Left kidney (tissue), 2 donors: ENCODE results near the gene ADAMTS12. TPM values are rescaled to one million over a fixed set of nuclear protein-coding genes. Genes with fewer than 3 reads are reported as not detected.
"Not testable (repeated sequence)": the region's sequence is repeated elsewhere in the genome, so short reads cannot be mapped to it uniquely, and the experiment has no call there.

Source experiments
- DNase-seq: peaks from one replicate; pipeline ENCODE4 v3.0.0-alpha.2; 2013
- polyA plus RNA-seq: library from polyadenylated mRNA; unstranded; fragments of 120-200 nt; gene quantifications from one replicate; pipeline ENCODE4 v1.2.1, GENCODE V29; 2013; ENCODE audit not compliant: insufficient read length

Gene ADAMTS12
- polyA plus RNA-seq, 1 donor, result 18.3 TPM

GRCh38 chr5:33583332-33583731 lies 308.5 kb downstream of the ADAMTS12 start:
- DNase-seq, result no peak

GRCh38 chr5:33582417-33582816 lies 309.4 kb downstream of the ADAMTS12 start:
- no peak for DNase-seq

- DNase-seq, result no peak
Measured at GRCh38 chr5:33579789-33580188, 312.0 kb downstream of the ADAMTS12 start.

DNA sequence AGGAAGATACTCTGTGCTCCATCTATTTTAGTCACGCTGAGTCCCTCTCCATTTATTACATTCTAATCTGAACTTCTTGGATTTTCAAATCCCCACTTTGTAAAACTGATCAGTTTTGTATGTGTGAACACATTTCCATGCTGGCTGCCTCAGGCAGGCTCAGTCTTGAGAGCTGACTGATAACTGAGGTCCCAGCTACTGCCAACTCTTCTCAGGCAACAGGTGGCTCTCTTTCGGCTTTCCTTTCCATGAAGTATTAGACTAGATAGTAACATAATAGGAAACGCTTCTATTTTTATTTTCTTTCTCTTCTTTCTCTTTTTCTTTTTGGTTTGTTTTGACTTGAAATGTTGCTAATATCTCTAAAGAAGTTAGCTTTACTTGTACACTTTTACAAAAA lies 312.6 kb downstream of the ADAMTS12 start:
- no peak for DNase-seq

GRCh38 chr5:33576726-33577590 lies 314.8 kb downstream of the ADAMTS12 start:
- DNase-seq, result no peak

GRCh38 chr5:33565324-33565723 lies 326.5 kb downstream of the ADAMTS12 start:
- DNase-seq, result no peak

DNA sequence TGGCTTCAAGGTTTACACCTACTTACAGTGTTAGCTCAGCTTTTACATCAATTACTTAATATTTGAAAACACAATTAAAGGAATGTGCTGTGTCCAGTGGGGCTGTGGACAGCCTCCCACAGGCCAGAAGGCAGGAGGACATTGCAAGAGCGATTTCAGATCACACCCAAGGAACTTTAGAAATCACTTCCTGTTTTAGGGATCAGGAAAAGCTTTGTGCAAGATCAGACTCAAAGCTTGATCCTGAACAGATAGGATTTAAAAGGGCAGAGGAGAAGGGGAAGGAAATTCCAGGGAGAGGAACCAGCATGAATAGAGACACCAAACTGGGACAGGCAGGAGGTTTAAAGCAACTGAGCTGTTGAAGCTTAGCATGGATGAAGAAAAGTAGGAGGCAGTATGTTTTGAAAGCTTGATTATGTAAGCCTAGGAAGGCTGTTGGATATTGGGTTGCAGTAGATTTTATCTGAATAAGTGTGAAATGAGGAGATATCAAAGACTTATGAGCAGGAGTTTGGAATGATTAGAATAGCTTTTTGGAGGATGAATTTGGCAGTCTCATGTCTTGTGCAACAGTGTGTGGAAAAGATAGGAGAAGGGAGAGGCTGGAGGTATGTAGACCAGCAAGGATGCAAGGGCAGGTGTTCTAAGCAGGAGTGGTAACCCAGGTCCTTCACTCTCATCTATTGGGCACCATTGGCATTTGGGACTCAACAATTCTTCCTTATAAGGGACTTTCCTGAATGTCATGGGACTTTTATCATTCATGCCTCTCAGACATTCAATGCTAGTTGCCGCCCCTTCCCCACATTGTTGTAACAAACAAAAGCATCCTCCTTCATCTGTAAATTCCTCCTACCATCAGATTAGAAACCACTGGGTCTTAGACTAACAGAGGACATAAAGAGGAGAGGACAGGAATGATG lies 327.5 kb downstream of the ADAMTS12 start:
- no peak for DNase-seq

DNA sequence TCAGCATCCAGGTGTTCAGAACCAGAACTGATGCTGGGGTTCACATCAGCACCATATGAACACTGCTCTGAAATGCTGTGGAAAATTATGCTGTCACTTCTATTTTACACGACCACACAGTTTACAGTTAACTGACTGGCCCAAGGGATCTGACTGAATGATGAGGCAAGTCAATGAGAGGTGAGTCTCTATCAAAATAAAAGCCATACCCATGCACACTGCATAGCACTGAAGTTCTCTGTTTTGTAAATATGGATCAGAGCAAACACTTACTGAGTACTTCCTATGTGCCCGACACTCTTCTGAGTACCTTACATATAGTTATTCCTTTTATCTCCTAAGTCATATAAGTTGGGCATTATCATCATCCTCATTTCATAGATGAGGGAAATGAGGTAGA lies 328.3 kb downstream of the ADAMTS12 start:
- no peak for DNase-seq

DNA sequence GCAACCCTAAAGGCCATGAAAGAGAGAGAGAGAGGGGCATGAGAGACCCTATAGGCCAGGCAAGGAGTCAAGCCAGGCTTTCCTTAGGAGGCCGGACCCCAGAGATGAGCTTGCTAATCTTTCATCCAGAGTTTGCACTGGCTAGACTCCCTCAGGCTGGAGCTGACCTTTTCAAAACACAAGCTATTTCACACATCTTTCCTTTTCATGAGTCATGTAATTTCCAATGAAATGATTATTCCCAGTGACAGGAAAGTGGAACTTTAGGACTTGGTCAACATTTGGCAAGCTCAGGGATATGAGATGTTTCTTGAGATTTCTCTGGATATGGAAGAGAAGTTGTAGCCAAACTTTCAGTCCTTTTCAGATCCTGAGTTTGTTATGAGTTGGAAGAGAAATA lies 333.3 kb downstream of the ADAMTS12 start:
- no peak for DNase-seq

GRCh38 chr5:33557605-33558004 lies 334.2 kb downstream of the ADAMTS12 start:
- DNase-seq, result no peak

GRCh38 chr5:33556330-33557328 lies 335.2 kb downstream of the ADAMTS12 start:
- DNase-seq, result peak; percentile 4

DNA sequence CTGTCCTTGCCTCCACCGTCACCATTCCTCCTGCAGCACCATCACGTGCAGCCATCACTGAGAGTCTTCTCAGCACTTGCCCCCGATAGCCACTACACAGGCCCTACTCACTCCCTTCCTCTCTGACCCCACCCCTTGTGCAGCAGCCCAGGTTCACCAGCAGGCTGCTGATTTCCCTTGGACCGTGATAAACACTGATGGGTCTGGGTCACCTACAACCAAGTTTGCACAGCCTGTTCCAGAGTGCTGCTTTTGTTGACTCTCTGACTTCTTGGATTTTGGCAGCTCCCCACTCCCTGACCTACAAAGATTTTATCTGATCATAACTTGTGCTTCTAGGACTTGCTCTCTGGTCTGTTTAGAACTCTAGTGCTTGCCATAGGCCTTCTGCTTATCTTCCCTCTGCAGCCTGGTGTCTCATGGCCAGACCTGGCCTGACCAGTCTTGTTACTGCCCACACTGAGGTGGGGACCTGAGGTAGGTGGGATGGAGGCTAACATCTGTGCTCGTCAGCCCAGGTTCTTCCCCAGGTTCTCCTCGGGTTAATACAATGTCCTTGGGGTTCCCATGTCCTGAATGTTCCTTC lies 341.7 kb downstream of the ADAMTS12 start:
- no peak for DNase-seq

DNA sequence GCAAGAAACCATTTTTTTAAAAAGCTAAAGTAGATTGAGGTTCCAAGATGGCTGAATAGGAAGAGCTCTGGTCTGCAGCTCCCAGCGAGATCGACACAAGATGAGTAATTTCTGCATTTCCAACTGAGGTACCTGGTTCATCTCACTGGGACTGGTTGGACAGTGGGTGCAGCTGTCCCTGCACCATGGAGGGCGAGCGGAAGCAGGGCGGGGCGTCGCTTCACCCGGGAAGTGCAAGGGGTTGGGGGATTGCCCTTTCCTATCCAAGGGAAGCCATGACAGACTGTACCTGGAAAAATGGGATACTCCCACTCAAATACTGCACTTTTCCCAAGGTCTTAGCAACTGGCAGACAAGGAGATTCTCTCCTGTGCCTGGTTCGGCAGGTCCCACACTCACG lies 352.0 kb downstream of the ADAMTS12 start:
- not testable (repeated sequence) for DNase-seq

DNA sequence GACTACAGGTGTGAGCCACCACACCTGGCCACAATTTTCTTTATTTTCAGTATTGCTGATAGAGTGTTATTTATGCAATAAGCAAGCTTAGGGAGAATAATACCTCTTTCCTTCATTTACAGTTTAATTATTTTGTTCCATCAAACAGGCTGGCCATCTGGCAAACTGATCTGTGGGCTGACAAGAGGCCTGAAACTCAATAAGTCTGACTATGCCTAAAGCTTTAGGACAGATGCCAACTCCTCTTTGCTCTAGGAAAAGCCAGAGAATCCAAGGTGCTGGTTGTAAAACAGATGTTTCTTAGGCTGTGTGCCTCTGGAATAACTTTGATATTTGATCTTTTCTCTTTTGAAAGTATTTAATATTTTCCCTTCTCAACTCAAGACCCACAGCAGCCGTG lies 352.6 kb downstream of the ADAMTS12 start:
- DNase-seq, result no peak

DNA sequence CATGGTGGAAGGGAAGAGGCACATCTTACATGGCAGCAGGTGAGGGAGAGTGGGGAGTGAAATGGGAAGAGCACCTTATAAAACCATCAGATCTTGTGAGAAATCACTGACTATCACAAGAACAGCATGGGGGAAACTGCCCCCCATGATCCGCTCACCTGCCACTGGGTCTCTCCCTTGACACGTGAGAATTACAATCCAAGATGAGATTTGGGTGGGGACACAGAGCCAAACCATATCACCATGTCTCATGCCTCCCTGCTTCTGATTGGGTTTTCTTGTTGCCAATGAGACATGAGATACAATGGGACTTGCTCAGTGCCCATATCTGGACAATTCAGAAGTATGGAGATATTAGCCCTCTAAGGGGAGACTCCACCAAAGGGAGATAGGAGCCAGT lies 353.6 kb downstream of the ADAMTS12 start:
- no peak for DNase-seq

GRCh38 chr5:33537240-33537639 lies 354.6 kb downstream of the ADAMTS12 start:
- no peak for DNase-seq

DNA sequence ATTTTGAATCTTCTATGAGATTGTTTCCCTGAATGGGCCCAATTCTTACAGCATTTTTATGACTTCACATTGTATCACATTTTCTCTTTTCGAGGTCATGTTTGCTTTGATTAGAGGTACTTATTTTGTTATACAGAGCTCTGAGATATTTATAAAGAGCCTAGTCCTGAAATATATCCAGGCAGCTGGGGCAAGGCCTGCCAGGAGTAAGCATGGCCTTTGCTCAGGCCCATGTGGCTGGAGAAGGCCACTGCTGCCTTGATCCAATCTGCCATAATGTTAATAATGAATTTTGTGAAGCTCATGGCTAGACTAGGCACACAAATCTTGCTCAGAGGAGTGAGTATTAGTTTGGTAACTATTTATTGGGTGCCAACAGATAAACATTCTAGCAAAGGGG lies 355.0 kb downstream of the ADAMTS12 start:
- no peak for DNase-seq

DNA sequence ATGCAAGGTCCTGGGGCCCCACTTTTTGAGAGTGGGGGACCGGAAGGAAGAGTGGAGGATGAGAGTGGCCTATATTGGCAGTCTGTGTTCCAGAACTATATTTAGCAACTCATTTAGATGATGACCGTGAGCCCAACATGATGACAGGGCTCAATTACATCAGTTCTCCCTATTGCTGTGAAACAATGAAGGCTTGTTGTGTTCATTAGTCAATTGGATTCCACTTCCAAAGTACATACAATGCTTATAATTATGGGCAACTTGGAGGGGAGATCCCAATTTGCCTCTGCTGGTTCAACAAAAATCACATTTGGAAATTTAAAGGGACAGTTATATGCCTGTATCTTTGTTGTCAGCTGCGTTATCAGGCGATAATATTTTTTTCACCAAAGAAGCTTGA lies 360.0 kb downstream of the ADAMTS12 start:
- DNase-seq, result no peak

DNA sequence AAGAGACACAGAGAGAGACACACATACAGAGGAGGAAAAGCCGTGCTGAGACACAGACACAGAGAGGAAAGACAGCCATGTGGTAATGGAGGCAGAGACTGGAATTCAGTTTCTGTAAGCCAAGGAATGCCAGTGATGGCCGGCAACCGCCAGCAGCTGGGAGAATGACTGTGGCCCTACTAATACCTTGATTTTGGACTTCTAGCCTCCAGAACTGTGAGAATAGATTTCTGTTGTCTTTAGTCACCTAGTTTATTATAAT lies 360.8 kb downstream of the ADAMTS12 start:
- no peak for DNase-seq

DNA sequence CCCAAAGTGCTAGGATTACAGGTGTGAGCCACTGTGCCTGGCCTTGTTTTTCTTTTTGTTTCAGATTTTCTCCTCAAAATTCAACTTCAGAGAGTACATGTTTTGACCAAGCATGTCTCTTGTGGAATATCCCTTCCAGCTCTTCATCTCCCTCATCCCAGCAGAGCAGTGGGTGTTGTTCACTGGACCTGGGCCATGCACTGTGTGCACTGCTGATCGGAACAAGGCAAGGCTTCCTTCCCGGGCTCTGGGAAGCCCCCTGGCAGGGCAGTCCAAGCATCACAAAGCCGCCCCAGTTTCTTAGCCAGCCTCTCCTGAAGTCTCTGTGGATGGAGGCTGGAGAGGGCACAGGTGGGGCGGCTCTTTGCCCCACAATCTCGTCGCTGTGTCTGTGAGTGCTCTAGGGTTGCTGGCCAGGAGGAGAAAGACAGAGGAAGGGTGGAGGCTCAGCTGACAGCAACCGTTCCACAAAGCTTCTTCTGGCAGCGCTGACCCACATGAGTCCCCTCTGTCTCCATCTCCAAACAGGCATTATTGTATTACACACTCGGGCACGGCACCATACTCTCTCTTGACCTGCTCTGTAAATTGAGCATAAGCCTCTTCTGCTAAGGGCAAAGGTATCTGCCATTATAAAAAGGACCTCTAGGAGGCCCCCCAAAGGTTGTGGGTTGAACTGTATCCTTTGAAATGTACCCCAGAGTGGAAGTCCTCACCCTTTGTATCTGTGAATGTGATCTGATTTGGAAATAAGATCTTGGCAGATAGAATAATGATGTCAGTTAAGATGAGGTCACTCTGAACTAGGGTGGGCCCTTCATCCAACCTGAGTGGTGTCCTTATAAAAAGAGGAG lies 361.4 kb downstream of the ADAMTS12 start:
- no peak for DNase-seq

- DNase-seq, result no peak
Measured at GRCh38 chr5:33527696-33528095, 364.1 kb downstream of the ADAMTS12 start.
